Aorta (tissue), 5 donors: ENCODE data around the gene MBLAC2. TPM values are rescaled to one million over a fixed set of nuclear protein-coding genes. Genes with fewer than 3 reads are reported as not detected.

Experiments
- ATAC-seq: fragments of 200-7000 bp; cut with Tn5 transposase; one replicate; pipeline ENCODE4 v1.9.1; 2022; ENCODE audit warnings: moderate library complexity; ENCODE audit not compliant: low FRiP score
- DNase-seq, 2 donors: peaks; one replicate each; pipeline ENCODE4 v3.0.0-alpha.2; 2020
- H3K27ac ChIP-seq, 2 donors: one replicate each; pipeline ENCODE4 v1.5.1; 2013; ENCODE audit warnings: low read length in 2 of 2, mild to moderate bottlenecking in 2 of 2, moderate library complexity in 2 of 2, control low read depth in 1 of 2, inconsistent platforms in 1 of 2, low read depth in 1 of 2
- H3K27me3 ChIP-seq, 2 donors: one replicate each; pipeline ENCODE4 v1.6.1; 2013; ENCODE audit warnings: control low read depth in 1 of 2, low read length in 1 of 2, mild to moderate bottlenecking in 1 of 2, moderate library complexity in 1 of 2; ENCODE audit not compliant: insufficient read depth in 2 of 2, control insufficient read depth in 1 of 2
- H3K36me3 ChIP-seq, 2 donors: one replicate each; pipeline ENCODE4 v1.6.1; 2013; ENCODE audit warnings: control low read depth in 1 of 2, low read length in 1 of 2, mild to moderate bottlenecking in 1 of 2; ENCODE audit not compliant: insufficient read depth in 2 of 2, control insufficient read depth in 1 of 2
- H3K4me1 ChIP-seq, 2 donors: one replicate each; pipeline ENCODE4 v1.6.1; 2013; ENCODE audit warnings: low read length in 2 of 2, control low read depth in 1 of 2, mild to moderate bottlenecking in 1 of 2, moderate library complexity in 1 of 2; ENCODE audit not compliant: insufficient read depth in 2 of 2, control insufficient read depth in 1 of 2
- H3K4me3 ChIP-seq, 2 donors: one replicate each; pipeline ENCODE4 v1.5.1; 2013; ENCODE audit warnings: low read length in 2 of 2, control low read depth in 1 of 2, mild to moderate bottlenecking in 1 of 2
- H3K9me3 ChIP-seq: one replicate; pipeline ENCODE4 v1.6.1; 2013; ENCODE audit warnings: mild to moderate bottlenecking, low read length; ENCODE audit not compliant: control insufficient read depth
- WGBS, 2 donors: extraction: QIAGEN DNeasy Blood & Tissue Kit; methylation state at CpG; one replicate each; pipeline ENCODE4 v1.1.7; 2013; 5-methylcytosine and 5-hydroxymethylcytosine counted together
- intact Hi-C, 2 donors: fragments of 100-400 bp; cut with DNase I; formaldehyde crosslinking; loops; one replicate each; pipeline versions ENCODE4 v1.14.2 to v1.15.0; 2022
- polyA plus RNA-seq, 2 donors: library from polyadenylated mRNA; stranded (reverse); fragments of 200-250 nt; gene quantifications; one replicate each; pipeline ENCODE4 v1.2.3, GENCODE V29; 2013
- total RNA-seq, 2 donors: library from RNA; stranded (reverse); fragmentation: NEBNext Ultra II Directional; extraction: Animal tissue kit (Norgen Biotek cat#: 25700); gene quantifications; one replicate each; pipeline ENCODE4 v1.2.1, GENCODE V29; 2021
- donor health status: healthy with polysubstance abuse.
- donor health status: Bipolar disorder and iron deficiency.
- donor health status: DM: no; HTN: no; CAD: no.
- donor health status: DM: no; HTN: no; CAD: no.
- donor health status: DM: yes; HTN: yes; CAD: no.

MBLAC2 gene
- total and polyA plus RNA-seq, 4 donors: 1.1 to 5.8 (median 3.1) TPM

DNA sequence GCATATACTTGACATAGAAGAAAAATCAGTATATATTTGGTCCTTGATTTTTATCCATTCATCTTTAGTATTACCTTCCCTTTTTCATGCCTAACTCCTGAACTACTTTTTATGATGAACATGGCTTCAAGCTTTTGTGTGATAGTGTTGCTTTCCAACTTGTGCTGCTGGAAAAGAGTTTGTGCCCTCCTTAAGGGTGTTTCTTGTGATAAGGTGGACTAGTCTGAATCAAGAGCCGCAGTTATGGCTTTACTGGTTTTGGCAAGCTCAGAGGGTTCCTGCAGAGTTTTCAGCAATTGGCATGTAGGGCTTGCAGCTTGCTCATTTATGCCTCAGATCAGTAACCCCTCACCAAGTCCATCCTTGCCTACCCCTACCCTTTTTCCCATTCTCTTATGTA, 20.6 kb upstream of the MBLAC2 start:
- no peak for ATAC-seq
- WGBS, 2 donors: 77 to 80% methylated on average over 1 of the region's 1 CpG
- H3K36me3 ChIP-seq: no peaks in the 10 kb centered on the region
- H3K4me1 ChIP-seq: no peaks in the 10 kb centered on the region
- no peak for DNase-seq
- H3K4me3 ChIP-seq: no peak overlapping the region
- H3K27ac ChIP-seq: no peak overlapping the region
- H3K9me3 ChIP-seq: no peaks in the 10 kb centered on the region
- intact Hi-C loops: no loop called here
- H3K27me3 ChIP-seq: no peaks in the 10 kb centered on the region

DNA sequence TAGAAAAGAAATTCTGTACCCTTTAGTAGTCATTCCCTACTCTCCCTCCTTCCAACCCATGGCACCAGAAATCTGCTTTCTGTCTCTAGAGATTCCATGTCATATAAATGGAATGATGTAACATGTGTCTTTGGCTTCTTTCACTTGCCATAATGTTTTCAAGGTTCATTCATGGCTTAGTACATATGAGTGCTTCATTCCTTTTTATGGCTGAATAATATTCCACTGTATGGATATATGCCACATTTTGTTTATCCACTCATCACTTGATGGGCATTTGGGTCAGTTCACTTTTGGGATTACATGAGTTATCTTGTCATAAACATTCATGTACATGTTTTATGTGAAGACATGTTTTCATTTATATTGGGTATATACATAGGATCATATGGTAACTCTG, 19.5 kb upstream of the MBLAC2 start:
- intact Hi-C loops: no loop called here
- H3K9me3 ChIP-seq: no peaks in the 10 kb centered on the region
- DNase-seq (no peak), ATAC-seq (no peak)
- no peaks in the 10 kb centered on the region for H3K36me3 ChIP-seq
- H3K27me3 ChIP-seq: no peaks in the 10 kb centered on the region
- H3K4me3 ChIP-seq: no peak overlapping the region
- no peak overlapping the region for H3K27ac ChIP-seq
- no peaks in the 10 kb centered on the region for H3K4me1 ChIP-seq

DNA sequence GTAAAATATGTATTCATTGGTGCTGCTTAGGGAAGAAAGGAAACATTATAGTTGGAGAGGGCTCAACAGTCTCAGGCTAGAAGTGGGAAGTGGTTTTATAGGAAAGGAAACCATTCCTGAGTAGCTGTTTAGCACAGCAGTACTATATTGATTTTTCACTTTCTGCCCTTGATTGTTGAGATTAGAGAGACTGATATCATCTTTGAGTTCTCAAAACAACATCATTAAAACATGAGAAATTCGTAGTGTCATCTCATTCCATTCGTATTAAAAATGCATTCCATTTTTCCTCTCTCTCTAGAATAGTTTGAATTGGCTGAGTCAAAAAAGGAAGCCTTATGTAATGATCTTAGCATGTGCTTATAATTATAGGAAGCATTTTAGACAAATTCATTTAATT, 14.2 kb upstream of the MBLAC2 start:
- Histone ChIP-seq H3K9me3 (no peaks in the 10 kb centered on the region), H3K4me1 (no peaks in the 10 kb centered on the region), H3K27me3 (no peaks in the 10 kb centered on the region), H3K27ac (no peak overlapping the region), H3K4me3 (no peak overlapping the region), H3K36me3 (no peaks in the 10 kb centered on the region)
- 32% methylated on average over 2 of the region's 2 CpGs for WGBS, 2 donors
- ATAC-seq: no peak
- no peak for DNase-seq
- intact Hi-C loops: no loop called here

DNA sequence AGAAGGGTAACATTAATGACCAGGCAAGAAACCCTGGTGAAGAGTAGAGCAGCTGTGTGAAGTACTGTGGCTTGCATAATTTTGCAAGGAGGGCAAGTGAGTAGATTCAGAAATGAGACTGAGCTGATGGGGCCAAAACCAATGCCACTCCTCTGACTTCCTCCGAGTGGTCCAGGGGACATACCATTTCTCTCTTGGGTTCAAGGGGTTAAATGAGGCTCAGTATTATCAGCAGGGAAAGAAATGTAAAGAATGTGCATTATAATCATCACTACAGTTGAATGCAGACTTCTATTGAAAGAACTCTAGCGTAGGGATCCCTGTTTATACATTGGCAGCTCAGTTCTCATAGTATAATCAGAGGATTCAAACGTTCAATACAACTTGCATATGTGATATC, 10.0 kb upstream of the MBLAC2 start:
- H3K36me3 ChIP-seq: no peaks in the 10 kb centered on the region
- no peak overlapping the region for H3K4me3 ChIP-seq
- H3K27me3 ChIP-seq: no peaks in the 10 kb centered on the region
- H3K9me3 ChIP-seq: no peaks in the 10 kb centered on the region
- ATAC-seq (no peak), DNase-seq (no peak)
- no peak overlapping the region for H3K27ac ChIP-seq
- intact Hi-C loops: no loop called here
- WGBS, 2 donors: 36% methylated on average over 3 of the region's 3 CpGs
- no peaks in the 10 kb centered on the region for H3K4me1 ChIP-seq

DNA sequence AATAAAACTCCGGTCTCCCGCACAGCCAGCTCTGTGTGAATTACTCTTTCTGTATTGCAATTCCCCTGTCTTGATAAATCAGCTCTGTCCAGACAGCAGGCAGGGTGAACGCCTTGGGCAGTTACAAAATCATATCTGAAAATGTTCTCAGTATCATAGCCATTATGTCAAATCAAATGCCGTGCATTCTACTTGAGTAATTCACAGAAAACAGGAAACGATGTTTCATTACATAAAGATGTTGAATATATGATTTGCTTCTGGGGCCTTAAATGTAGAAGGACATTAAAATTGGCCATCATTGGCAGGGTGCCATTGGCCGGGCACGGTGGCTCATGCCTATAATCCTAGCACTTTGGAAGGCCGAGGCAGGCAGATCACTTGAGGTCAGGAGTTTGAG, 8.6 kb upstream of the MBLAC2 start:
- no peaks in the 10 kb centered on the region for H3K27me3 ChIP-seq
- no peaks in the 10 kb centered on the region for H3K4me1 ChIP-seq
- intact Hi-C loops: no loop called here
- 89 to 91% methylated on average over 8 of the region's 8 CpGs for WGBS, 2 donors
- H3K27ac ChIP-seq: no peak overlapping the region
- no peak overlapping the region for H3K4me3 ChIP-seq
- ATAC-seq (no peak), DNase-seq (no peak)
- no peaks in the 10 kb centered on the region for H3K9me3 ChIP-seq
- H3K36me3 ChIP-seq: no peaks in the 10 kb centered on the region

DNA sequence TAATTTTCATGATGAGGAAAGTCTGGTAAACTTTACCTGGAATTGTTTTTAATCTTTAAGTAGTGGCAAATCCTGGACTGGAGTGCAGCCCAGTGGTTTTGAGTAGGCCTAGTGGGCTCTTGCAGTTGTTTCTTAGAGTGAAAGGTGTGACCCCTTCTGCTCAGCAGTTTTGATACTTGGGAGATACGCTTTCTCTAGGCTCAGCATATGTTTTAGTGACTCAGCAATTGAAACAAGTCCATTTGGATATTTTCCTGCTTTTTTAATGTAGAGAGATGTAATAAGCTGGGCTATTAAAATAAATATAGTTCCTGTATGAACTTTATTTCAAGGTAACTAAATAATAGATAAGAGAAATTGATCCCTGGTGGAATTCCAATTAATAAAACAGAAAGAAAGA, 6.1 kb upstream of the MBLAC2 start:
- H3K27ac ChIP-seq: no peak overlapping the region
- H3K4me1 ChIP-seq: no peaks in the 10 kb centered on the region
- DNase-seq (no peak), ATAC-seq (no peak)
- WGBS, 2 donors: 61 to 88% methylated on average over 1 of the region's 1 CpG
- H3K9me3 ChIP-seq: no peaks in the 10 kb centered on the region
- H3K27me3 ChIP-seq: no peaks in the 10 kb centered on the region
- H3K4me3 ChIP-seq: no peak overlapping the region
- H3K36me3 ChIP-seq: no peaks in the 10 kb centered on the region
- intact Hi-C loops: no loop called here

DNA sequence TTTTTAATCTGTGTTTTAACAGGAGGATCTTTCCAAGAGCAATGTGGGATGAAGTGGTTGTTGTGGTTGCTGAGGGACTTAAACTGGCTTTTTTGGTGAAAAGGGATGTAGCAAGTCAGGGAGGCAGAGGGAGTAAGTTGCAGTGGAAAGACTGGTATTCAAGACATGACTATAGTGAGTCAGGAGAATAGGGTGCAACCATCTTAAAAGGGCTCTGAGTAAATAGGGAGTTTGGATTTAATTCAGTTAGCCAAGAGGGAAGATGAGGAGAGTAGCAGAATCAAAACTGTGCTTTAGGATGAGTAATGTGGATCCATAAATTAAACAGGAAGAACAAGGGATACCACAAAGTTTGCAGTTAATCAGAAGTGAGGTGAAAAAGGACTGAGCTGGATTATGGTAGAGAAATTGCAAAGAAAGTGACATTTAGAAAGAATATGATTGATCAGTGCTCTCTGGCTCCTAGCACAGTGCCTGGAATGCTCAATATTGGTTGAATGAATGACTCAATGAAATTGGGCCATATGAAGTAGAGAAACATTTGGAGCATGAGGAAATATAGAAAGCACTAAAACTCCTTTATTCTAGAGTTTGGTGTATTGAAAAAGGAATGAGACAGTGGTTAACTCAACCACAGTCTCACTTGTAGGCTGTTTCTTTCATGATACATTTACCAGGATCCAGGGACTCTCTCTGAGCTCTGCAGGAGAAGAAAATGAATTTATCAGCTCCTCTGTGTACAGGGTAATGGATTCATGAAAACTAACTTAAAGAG, 5.2 kb upstream of the MBLAC2 start:
- ATAC-seq (no peak), DNase-seq (no peak)
- Histone ChIP-seq H3K4me3 (no peak overlapping the region), H3K27me3 (no peaks in the 10 kb centered on the region), H3K27ac (no peak overlapping the region), H3K4me1 (no peaks in the 10 kb centered on the region), H3K36me3 (no peaks in the 10 kb centered on the region), H3K9me3 (no peaks in the 10 kb centered on the region)
- intact Hi-C loops: loop anchor here in 1 of 2 donors (5.0 kb wide), 1 partner anchor 48 kb away; the partner anchor contains the start of gene LYSMD3

DNA sequence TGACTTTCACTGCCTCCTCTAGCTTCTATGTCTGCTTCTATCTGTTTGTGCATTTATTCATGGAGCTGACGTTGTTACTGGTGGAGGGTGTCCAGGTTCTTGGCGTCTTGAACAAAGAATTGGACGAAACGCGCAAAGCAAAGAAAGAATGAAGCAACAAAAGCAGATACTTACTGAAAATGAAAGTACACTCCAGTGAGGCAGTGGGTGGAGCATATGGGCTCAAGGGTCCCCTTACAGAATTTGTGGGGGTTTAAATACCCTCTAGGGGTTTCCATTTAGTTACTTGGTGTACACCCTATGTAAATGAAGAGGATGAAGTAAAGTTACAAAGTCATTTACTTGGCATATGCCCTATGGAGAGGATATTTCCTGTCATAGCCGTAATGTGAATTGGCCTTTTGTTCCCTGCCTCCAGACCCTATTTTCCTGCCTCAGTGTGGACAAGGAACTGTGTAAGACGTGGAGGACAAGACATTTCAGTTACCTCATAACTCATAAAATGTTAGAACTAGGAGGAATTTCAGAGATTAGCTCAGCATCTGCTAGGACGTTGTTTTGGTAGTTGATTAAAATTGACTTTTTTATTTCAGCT, 3.1 kb upstream of the MBLAC2 start:
- no peaks in the 10 kb centered on the region for H3K9me3 ChIP-seq
- intact Hi-C loops: loop anchor here in 1 of 2 donors (5.0 kb wide), 1 partner anchor 50 kb away; the partner anchor contains the start of gene LYSMD3
- 86 to 88% methylated on average over 8 of the region's 8 CpGs for WGBS, 2 donors
- DNase-seq: no peak
- no peaks in the 10 kb centered on the region for H3K36me3 ChIP-seq
- no peak overlapping the region for H3K4me3 ChIP-seq
- peaks cover 0 to 5% of the 10 kb centered on the region in 2 donors for H3K4me1 ChIP-seq
- H3K27ac ChIP-seq: no peak overlapping the region
- ATAC-seq: no peak
- H3K27me3 ChIP-seq: no peaks in the 10 kb centered on the region

DNA sequence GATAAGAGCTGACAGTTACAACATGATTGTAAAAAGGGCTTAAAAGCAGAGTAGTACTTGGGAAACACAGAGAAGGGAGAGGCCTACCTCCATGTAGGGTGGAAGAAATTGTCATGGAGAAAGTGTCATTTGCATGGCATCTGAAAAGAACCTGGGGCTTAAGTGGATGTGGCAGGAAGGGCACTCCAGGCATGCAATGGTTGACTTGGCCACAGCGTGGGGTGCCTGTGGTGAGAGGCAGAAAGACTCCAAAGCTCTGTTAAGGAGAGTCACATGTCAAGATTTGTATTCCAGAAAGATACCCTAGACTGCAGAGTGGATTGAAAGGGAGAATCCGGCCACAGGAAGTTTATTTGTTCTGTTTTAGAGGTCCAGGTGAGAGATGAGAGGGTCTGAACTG, 2.5 kb upstream of the MBLAC2 start:
- DNase-seq (no peak), ATAC-seq (no peak)
- WGBS, 2 donors: 62 to 63% methylated on average over 2 of the region's 2 CpGs
- peaks cover 0 to 5% of the 10 kb centered on the region in 2 donors for H3K4me1 ChIP-seq
- H3K36me3 ChIP-seq: no peaks in the 10 kb centered on the region
- intact Hi-C loops: loop anchor here in 1 of 2 donors (5.0 kb wide), 1 partner anchor 50 kb away; the partner anchor contains the start of gene LYSMD3
- no peak overlapping the region for H3K4me3 ChIP-seq
- no peaks in the 10 kb centered on the region for H3K27me3 ChIP-seq
- no peak overlapping the region for H3K27ac ChIP-seq
- H3K9me3 ChIP-seq: no peaks in the 10 kb centered on the region
